Type B pancreatic cell (in vitro differentiated cells): ENCODE data around the gene TMEM200C. TPM values are rescaled to one million over a fixed set of nuclear protein-coding genes. Genes with fewer than 3 reads are reported as not detected.
A peak's percentile ranks its signal among the peaks of the same experiment; 100 is the strongest.

Experiments
- DNase-seq: peaks from one replicate; pipeline ENCODE4 v3.0.0; 2021; ENCODE audit warnings: mixed read lengths; ENCODE audit not compliant: unreplicated experiment; ENCODE audit errors: extremely low spot score
- H3K27ac Mint-ChIP-seq: 2 replicates; pipeline ENCODE4 v1.8.0; 2021; ENCODE audit warnings: mild to moderate bottlenecking, mixed read lengths
- H3K27me3 Mint-ChIP-seq: 2 replicates; pipeline ENCODE4 v1.8.0; 2021; ENCODE audit warnings: mixed read lengths
- H3K36me3 Mint-ChIP-seq: 2 replicates; pipeline ENCODE4 v1.8.0; 2021; ENCODE audit warnings: mixed read lengths
- H3K4me1 Mint-ChIP-seq: one replicate; pipeline ENCODE4 v1.8.0; 2021; ENCODE audit warnings: mixed read lengths; ENCODE audit not compliant: unreplicated experiment
- H3K4me3 Mint-ChIP-seq: 2 replicates; pipeline ENCODE4 v1.8.0; 2021; ENCODE audit warnings: mild to moderate bottlenecking, mixed read lengths
- H3K9me3 Mint-ChIP-seq: 2 replicates; pipeline ENCODE4 v1.8.0; 2021; ENCODE audit warnings: mixed read lengths
- CTCF ChIP-seq: fragments of 200-600 bp; sonication (generic); conservative IDR thresholded peaks from 2 replicates; pipeline ENCODE4 v1.5.0; 2021; ENCODE audit warnings: antibody characterized with exemption, mild to moderate bottlenecking
- long read RNA-seq: library from polyadenylated mRNA; unstranded; transcript quantifications from one replicate; pipeline ENCODE4 v2.0.0, GENCODE V29; 2020
- total RNA-seq: library from RNA; stranded (reverse); gene quantifications from 2 replicates; pipeline ENCODE4 v1.2.1, GENCODE V29; 2021; ENCODE audit warnings: low replicate concordance

The TMEM200C gene
- total RNA-seq, result 3.0 and 26.1 TPM in 2 replicates
- long read RNA-seq, partial matches to known transcripts, result 0 of 1 reads
- long read RNA-seq, other reads (novel, unspliced or antisense), result 1 of 1 reads

GRCh38 chr18:5895299-5895875 is at the start of gene TMEM200C:
Gene TMEM200C (minus strand): TSS chr18:5895522. CDS start chr18:5892063, 3,459 bp downstream.
- Mint-ChIP-seq H3K36me3 (peaks cover 10% of the 10 kb centered on the region), H3K4me1 (peaks cover 25% of the 10 kb centered on the region), H3K27ac (peak within 1 kb of the TSS; percentile 85), H3K4me3 (peak within 1 kb of the TSS; percentile 93), H3K27me3 (peaks cover 69% of the 10 kb centered on the region), H3K9me3 (no peaks in the 10 kb centered on the region)
- DNase-seq, result peak; percentile 78
- no peak for TF ChIP-seq CTCF

GRCh38 chr18:5944448-5944847 is 49.1 kb upstream of the TMEM200C start:
- H3K9me3 Mint-ChIP-seq, result no peaks in the 10 kb centered on the region

GRCh38 chr18:5943514-5943913 is 48.2 kb upstream of the TMEM200C start:
- no peaks in the 10 kb centered on the region for H3K36me3 Mint-ChIP-seq
- DNase-seq, result no peak
- no peaks in the 10 kb centered on the region for H3K9me3 Mint-ChIP-seq
- no peak overlapping the region for H3K4me3 Mint-ChIP-seq
- no peak for TF ChIP-seq CTCF
- H3K27me3 Mint-ChIP-seq, result peaks cover 37% of the 10 kb centered on the region
- peaks cover 7% of the 10 kb centered on the region for H3K4me1 Mint-ChIP-seq
- H3K27ac Mint-ChIP-seq, result no peak overlapping the region

More at GRCh38 chr18:5944448-5944847, 49.1 kb upstream of the TMEM200C start:
- Mint-ChIP-seq H3K4me3 (no peak overlapping the region), H3K27me3 (peaks cover 43% of the 10 kb centered on the region), H3K27ac (no peak overlapping the region), H3K4me1 (peaks cover 15% of the 10 kb centered on the region), H3K36me3 (no peaks in the 10 kb centered on the region)
- DNase-seq, result no peak
- TF ChIP-seq CTCF, result no peak

- TF ChIP-seq CTCF, result no peak
- H3K27ac Mint-ChIP-seq, result no peak overlapping the region
- H3K9me3 Mint-ChIP-seq, result no peaks in the 10 kb centered on the region
- peaks cover 41% of the 10 kb centered on the region for H3K27me3 Mint-ChIP-seq
- no peaks in the 10 kb centered on the region for H3K36me3 Mint-ChIP-seq
- peaks cover under 1% of the 10 kb centered on the region for H3K4me1 Mint-ChIP-seq
- no peak for DNase-seq
- H3K4me3 Mint-ChIP-seq, result no peak overlapping the region
These were observed 47.3 kb upstream of the TMEM200C start for GRCh38 chr18:5942591-5942990.

GRCh38 chr18:5941890-5942289 is 46.6 kb upstream of the TMEM200C start:
- Mint-ChIP-seq H3K9me3 (no peaks in the 10 kb centered on the region), H3K36me3 (no peaks in the 10 kb centered on the region), H3K4me3 (no peak overlapping the region), H3K4me1 (no peaks in the 10 kb centered on the region), H3K27ac (no peak overlapping the region), H3K27me3 (peaks cover 44% of the 10 kb centered on the region)
- no peak for TF ChIP-seq CTCF
- no peak for DNase-seq
